Immature natural killer cell (primary cell): ENCODE measurements around the gene IGFBPL1. TPM values are rescaled to one million over a fixed set of nuclear protein-coding genes. Genes with fewer than 3 reads are reported as not detected.
A peak's percentile ranks its signal among the peaks of the same experiment; 100 is the strongest.

Experiments used
- DNase-seq, 3 donors: peaks; one replicate each; pipeline ENCODE4 v3.0.0; 2022; ENCODE audit warnings: mixed read lengths in 1 of 3
- H3K27ac Mint-ChIP-seq, 6 donors: one replicate each; pipeline ENCODE4 v1.8.0; 2020; ENCODE audit warnings: mixed read lengths in 6 of 6, mild to moderate bottlenecking in 5 of 6, inconsistent platforms in 4 of 6, moderate library complexity in 3 of 6
- H3K27me3 Mint-ChIP-seq, 3 donors: one replicate each; pipeline ENCODE4 v1.8.0; 2020 to 2021; ENCODE audit warnings: low read depth in 3 of 3, mild to moderate bottlenecking in 3 of 3, mixed read lengths in 3 of 3, moderate library complexity in 3 of 3, inconsistent platforms in 1 of 3
- H3K36me3 Mint-ChIP-seq, 3 donors: one replicate each; pipeline ENCODE4 v1.8.0; 2020; ENCODE audit warnings: mixed read lengths in 3 of 3, inconsistent platforms in 2 of 3, mild to moderate bottlenecking in 2 of 3
- H3K4me1 Mint-ChIP-seq, 2 donors: one replicate each; pipeline ENCODE4 v1.8.0; 2020; ENCODE audit warnings: inconsistent platforms in 2 of 2, mild to moderate bottlenecking in 2 of 2, mixed read lengths in 2 of 2, moderate library complexity in 1 of 2
- H3K4me3 Mint-ChIP-seq, 5 donors: one replicate each; pipeline ENCODE4 v1.8.0; 2020; ENCODE audit warnings: mild to moderate bottlenecking in 5 of 5, mixed read lengths in 5 of 5, inconsistent platforms in 3 of 5, moderate library complexity in 3 of 5
- H3K9me3 Mint-ChIP-seq, 6 donors: one replicate each; pipeline ENCODE4 v1.8.0; 2020; ENCODE audit warnings: mild to moderate bottlenecking in 6 of 6, mixed read lengths in 6 of 6, inconsistent platforms in 4 of 6, moderate library complexity in 3 of 6
- polyA plus RNA-seq, 3 donors: library from polyadenylated mRNA; unstranded; fragments of 300-500 nt; fragmentation: Illumina TruSeq; gene quantifications; one replicate each; pipeline ENCODE4 v1.2.3, GENCODE V29; 2021

The IGFBPL1 gene
- polyA plus RNA-seq, 3 donors from 2014 or later, result not detected

DNA sequence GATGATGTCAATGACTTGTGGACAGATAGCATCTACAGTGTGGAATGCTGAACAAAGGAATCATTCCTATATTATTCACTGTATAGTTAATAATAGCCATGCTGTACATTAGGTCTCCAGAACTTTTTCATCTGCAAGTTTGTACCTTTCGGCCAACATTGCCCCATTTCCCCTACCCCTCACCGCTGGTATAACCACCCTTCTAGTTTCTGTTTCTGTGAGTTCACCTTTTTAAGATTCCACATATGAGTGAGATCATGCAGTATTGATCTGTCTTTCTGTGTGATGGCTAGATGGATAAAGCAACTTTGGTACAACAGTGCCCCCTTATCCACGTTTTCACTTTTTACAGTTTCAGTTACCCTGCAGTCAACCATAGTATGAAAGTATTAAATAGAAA is 50.6 kb downstream of the IGFBPL1 start:
- DNase-seq, result no peak
- no peaks in the 10 kb centered on the region for H3K36me3 Mint-ChIP-seq
- H3K4me1 Mint-ChIP-seq, result no peaks in the 10 kb centered on the region
- H3K4me3 Mint-ChIP-seq, result no peak overlapping the region
- H3K27me3 Mint-ChIP-seq, result peaks cover 0 to 6% (median 2%) of the 10 kb centered on the region in 3 donors
- H3K27ac Mint-ChIP-seq, result no peak overlapping the region
- no peaks in the 10 kb centered on the region for H3K9me3 Mint-ChIP-seq

DNA sequence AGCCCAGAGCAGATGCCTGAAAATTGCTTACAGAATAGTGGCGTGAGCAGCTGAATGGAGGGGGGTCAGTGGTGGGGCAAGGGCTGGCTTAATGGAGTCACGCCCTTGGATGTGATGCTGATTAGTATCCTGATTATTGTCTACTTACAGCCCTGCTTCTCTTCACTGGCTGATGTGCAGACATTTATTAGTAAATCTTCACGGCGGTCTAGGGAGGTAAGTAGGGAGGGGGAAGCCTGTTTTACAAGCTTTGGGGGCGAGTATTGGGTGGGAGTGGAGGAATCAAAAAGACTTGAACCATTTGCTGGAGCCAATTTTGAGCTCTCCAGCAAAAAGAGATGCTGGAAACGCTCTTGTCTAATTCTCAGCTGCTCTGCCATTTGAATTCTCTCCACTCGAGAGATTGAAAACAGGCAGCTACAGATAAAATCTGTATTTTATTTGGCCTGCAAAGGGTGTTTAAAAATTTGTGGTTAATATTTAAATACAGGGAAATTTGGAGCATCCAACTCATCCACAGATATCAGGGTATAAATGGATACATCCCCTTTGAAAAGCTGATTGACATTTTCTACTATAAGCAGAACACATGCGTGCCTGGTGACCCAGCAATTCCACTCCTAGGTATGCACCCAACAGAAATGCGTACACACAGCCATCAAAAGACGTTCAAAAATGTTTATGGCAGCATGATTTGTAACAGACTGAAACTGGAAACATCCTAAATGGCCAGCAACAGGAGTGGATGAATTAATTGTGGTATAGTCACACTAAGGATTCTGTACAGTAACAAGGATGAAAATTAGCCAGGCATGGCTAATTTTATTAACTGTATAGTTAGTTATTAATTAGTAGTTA is 51.3 kb downstream of the IGFBPL1 start:
- Mint-ChIP-seq H3K9me3 (no peaks in the 10 kb centered on the region), H3K27ac (no peak overlapping the region), H3K4me3 (no peak overlapping the region), H3K4me1 (no peaks in the 10 kb centered on the region), H3K36me3 (no peaks in the 10 kb centered on the region), H3K27me3 (peaks cover 0 to 6% (median 2%) of the 10 kb centered on the region in 3 donors)
- no peak for DNase-seq

DNA sequence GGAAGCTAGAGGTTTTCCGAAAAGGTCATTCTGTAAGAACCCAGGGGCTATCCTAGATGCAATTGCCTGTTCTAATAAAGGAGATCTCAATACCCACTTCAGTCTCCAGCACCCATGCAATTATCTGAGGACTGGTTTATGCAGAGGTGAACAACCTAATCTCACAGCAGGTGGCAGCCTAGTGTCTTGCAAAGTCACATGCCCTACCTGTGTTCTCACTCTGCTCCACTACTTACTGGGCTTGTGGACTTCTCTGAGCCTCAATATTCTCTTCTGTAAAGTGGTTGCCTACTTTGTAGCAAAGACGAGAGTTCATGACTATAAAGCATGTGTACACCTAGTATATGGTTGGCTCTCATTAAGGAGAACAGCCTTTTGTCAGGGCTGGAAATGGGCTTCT is 52.8 kb downstream of the IGFBPL1 start:
- Mint-ChIP-seq H3K27ac (no peak overlapping the region), H3K27me3 (peaks cover 0 to 6% (median 2%) of the 10 kb centered on the region in 3 donors), H3K9me3 (no peaks in the 10 kb centered on the region), H3K4me3 (no peak overlapping the region), H3K4me1 (no peaks in the 10 kb centered on the region), H3K36me3 (no peaks in the 10 kb centered on the region)
- peak in 2 of 3 donors; percentile 11 to 12 for DNase-seq

DNA sequence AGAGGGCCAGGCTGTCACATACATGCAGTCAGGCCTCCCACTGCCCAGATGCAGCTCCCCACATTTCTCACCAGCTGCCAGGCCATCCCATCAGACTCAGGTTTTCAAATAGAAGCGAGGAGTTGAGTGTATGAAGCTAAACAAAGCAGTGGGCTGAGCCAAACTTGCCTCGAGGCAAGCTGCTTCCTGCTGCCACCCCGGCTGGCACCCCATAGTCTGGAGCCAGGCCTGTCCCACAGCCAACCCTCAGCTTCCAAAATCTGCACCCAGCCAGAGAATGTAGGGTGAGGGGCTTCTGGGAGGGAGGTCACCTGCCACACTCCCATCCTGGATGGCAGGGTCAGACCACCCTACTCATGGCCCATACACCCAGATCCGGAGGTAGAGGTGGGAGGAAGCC is 54.1 kb downstream of the IGFBPL1 start:
- Mint-ChIP-seq H3K27me3 (peaks cover 0 to 4% (median 2%) of the 10 kb centered on the region in 3 donors), H3K36me3 (no peaks in the 10 kb centered on the region), H3K4me1 (no peaks in the 10 kb centered on the region), H3K27ac (no peak overlapping the region), H3K9me3 (no peaks in the 10 kb centered on the region), H3K4me3 (no peak overlapping the region)
- DNase-seq, result no peak

DNA sequence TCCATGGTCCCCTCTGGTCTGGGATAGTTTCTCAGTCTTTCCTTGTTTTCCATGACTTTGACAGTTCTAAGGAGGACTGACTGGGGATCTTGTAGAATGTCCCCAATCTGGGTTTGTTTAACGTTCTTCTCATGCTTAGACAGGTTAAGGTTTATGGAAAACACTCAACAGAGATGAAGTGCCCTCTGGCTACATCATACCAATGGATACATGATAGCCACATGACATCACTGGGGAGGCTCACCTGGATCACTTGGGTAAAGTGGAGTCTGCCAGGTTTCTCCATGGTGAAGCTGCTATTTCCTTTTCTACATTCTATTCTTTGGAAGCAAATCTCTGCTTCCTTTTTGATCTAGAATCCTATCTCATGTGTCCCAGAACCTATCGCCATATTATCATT is 55.5 kb downstream of the IGFBPL1 start:
- H3K9me3 Mint-ChIP-seq, result no peaks in the 10 kb centered on the region
- no peak for DNase-seq
- H3K27me3 Mint-ChIP-seq, result peaks cover 0 to 4% (median 3%) of the 10 kb centered on the region in 3 donors
- H3K4me3 Mint-ChIP-seq, result no peak overlapping the region
- H3K36me3 Mint-ChIP-seq, result no peaks in the 10 kb centered on the region
- no peak overlapping the region for H3K27ac Mint-ChIP-seq
- no peaks in the 10 kb centered on the region for H3K4me1 Mint-ChIP-seq

DNA sequence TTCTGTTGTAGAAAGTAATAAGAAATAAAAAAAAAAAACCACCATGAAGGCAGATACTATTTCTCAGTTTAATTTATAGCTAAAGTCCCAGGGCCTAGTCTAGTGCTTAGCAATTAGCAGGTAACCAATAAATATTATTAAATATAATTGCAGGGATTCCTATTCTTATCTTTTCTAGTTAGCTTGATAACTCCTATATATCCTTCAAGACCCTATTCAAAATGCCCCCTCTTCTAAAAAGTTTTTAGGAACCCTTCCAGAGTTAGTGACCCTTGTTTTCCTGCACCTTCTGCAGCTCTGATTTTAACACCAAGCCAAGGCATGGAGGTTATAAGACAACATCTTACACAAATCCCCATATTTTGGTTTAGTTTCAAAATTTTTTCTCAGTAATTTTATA is 56.4 kb downstream of the IGFBPL1 start:
- H3K27ac Mint-ChIP-seq, result no peak overlapping the region
- H3K4me3 Mint-ChIP-seq, result no peak overlapping the region

DNA sequence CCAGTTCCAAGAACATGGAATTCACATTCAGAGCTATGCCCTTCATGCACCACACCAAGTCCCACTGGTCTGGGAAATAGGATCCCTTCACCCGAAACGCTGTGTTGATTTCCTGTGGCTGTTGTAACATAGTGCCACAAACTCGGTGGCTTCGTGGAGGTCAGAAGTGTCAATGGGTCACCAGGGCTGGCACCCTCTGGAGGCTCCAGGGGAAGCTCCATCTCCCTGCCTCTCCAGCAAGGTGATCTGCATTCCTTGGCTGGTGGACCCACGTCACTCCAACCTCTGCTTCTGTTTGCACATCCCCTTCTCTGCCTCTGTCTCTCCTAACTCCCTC is 60.7 kb downstream of the IGFBPL1 start:
- H3K27me3 Mint-ChIP-seq, result peaks cover 0 to 4% (median 0%) of the 10 kb centered on the region in 3 donors
- peaks cover 4 to 7% of the 10 kb centered on the region in 2 donors for H3K4me1 Mint-ChIP-seq
- no peak overlapping the region for H3K27ac Mint-ChIP-seq
- no peak for DNase-seq
- no peaks in the 10 kb centered on the region for H3K9me3 Mint-ChIP-seq
- H3K4me3 Mint-ChIP-seq, result no peak overlapping the region
- no peaks in the 10 kb centered on the region for H3K36me3 Mint-ChIP-seq

More for the DNA sequence above, 56.4 kb downstream of the IGFBPL1 start:
- no peaks in the 10 kb centered on the region for H3K36me3 Mint-ChIP-seq
- peaks cover 0 to 4% (median 3%) of the 10 kb centered on the region in 3 donors for H3K27me3 Mint-ChIP-seq
- DNase-seq, result no peak
- no peaks in the 10 kb centered on the region for H3K9me3 Mint-ChIP-seq
- H3K4me1 Mint-ChIP-seq, result peaks cover 3 to 4% of the 10 kb centered on the region in 2 donors

DNA sequence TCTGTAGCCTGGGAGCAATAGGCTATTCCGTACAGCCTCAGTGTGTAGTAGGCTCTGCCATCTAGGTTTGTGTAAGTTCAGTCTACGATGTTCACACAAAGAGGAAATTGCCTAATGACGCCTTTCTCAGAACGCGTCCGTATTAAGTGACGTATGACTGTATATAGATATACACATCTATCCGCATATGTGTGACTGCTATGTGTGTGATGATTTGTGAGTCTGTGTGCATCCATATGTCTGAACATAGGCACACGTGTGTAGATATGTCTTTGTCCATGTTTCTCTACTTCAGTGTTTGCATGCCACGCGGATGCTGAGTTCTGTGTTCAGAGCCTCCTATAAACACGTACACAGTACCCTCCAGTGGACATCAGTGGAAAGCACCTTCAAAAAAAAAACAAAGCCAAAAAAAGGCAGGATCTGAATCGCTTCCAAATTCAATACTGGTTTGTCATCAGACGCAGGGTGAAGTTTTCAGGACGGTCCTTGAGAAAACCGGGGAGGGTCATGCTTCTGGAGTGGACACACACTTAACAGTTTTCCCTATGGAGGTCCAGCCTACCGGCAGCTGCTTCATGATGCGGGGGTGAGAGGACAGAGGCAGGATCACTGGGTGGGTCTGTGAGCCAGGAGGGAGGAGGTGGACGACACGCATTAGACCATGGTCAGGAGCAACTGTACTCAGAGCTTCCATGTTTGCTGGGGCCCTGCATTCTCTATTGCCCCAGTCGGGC is 61.2 kb downstream of the IGFBPL1 start:
- H3K9me3 Mint-ChIP-seq, result no peaks in the 10 kb centered on the region
- DNase-seq, result peak; percentile 7 to 35 (median 31)
- H3K4me1 Mint-ChIP-seq, result peaks cover 4 to 7% of the 10 kb centered on the region in 2 donors
- peak overlapping the region; percentile 62 to 76 (median 73) for H3K4me3 Mint-ChIP-seq
- peak overlapping the region in 1 of 6 donors; percentile 30 for H3K27ac Mint-ChIP-seq
- H3K36me3 Mint-ChIP-seq, result no peaks in the 10 kb centered on the region
- peaks cover 0 to 4% (median 0%) of the 10 kb centered on the region in 3 donors for H3K27me3 Mint-ChIP-seq

DNA sequence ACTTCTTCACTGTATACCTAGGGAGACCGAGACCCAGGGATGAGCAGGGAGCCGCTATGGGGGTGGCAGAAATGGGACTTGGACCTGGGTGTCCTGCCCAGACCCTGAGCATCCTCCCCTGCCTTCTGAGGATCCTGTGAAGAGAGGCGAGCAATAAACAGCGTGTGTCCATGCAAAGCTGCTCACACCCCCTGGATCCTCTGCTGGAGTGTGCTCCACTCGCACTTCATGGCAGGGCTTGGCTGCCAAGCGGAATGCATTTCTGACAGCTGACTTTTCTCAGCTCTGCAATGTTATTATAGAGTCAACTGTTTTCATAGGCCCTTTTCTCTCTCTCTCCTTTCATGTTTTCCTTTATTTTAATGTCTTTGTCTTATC is 62.8 kb downstream of the IGFBPL1 start:
- no peak for DNase-seq
- H3K27ac Mint-ChIP-seq, result no peak overlapping the region
- no peaks in the 10 kb centered on the region for H3K9me3 Mint-ChIP-seq
- peaks cover 0 to 4% (median 0%) of the 10 kb centered on the region in 3 donors for H3K27me3 Mint-ChIP-seq
- no peaks in the 10 kb centered on the region for H3K36me3 Mint-ChIP-seq
- H3K4me3 Mint-ChIP-seq, result no peak overlapping the region
- peaks cover 4 to 7% of the 10 kb centered on the region in 2 donors for H3K4me1 Mint-ChIP-seq

DNA sequence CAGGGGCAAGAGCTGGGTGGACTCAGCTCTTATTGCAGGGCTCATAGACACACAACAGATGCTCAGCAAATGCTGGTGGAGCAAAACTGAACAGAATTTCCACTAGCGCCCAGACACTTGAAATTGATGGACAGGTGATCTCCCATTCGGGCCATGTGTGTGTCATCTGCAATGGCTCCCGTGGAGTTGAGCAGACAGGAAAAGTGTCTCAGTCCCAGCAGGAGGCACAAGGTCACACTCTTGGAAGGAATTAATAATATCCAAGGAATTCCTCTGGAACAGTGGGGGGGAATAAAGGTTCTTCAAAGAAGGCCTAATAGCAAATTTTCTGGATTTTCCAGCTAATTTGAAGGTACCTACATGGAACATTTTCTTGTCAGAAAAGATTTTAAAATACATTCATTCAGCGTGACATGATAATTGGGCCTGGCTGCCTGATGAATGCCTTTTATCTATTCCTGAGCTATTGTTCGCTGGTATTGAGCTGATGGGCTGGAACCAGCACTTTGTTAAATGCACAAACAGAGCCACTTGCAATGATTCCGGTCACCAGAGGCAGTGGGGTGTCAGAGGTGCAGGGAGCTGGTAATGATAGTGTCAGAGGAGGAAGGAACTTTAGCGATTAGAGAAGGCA is 63.3 kb downstream of the IGFBPL1 start:
- peaks cover 0 to 4% (median 0%) of the 10 kb centered on the region in 3 donors for H3K27me3 Mint-ChIP-seq
- H3K9me3 Mint-ChIP-seq, result no peaks in the 10 kb centered on the region
- peaks cover 4 to 7% of the 10 kb centered on the region in 2 donors for H3K4me1 Mint-ChIP-seq
- peak overlapping the region in 1 of 6 donors; percentile 34 for H3K27ac Mint-ChIP-seq
- no peaks in the 10 kb centered on the region for H3K36me3 Mint-ChIP-seq
- no peak overlapping the region for H3K4me3 Mint-ChIP-seq
- no peak for DNase-seq

DNA sequence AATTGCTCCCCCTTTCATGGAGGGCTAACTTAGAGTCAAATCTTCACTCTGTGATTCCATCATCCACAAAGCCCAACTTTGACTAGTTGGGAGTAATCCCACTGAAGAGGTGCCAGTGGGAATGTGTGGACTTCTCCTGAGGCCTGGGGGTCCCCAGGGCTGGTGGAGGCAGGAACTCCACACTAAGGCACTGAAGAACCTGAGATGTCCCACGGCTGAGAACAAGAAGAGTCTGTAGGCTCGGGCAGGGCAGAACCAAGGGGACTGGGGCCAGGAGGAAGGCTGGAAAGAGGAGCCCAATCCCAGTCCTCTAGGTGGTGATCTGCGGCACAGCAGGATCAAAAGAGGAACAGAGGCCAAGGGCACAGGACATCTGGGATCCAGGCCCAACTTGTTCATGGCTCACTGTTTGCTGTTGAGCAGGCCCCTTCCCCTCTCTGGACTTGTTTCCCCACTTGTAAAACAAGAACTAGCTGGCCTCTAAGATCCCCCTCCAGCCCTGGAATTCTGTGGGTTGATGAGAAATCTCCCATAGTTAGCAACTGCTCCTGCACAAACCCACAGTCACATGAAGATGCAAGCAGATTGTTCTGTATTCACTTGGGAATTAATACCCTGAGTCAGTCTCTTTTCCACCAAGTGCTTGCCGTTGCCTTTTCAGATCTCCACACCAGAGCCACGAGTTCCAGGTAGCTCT is 64.4 kb downstream of the IGFBPL1 start:
- H3K9me3 Mint-ChIP-seq, result no peaks in the 10 kb centered on the region
- peaks cover 0 to 3% (median 0%) of the 10 kb centered on the region in 3 donors for H3K27me3 Mint-ChIP-seq
- H3K4me3 Mint-ChIP-seq, result no peak overlapping the region
- no peaks in the 10 kb centered on the region for H3K36me3 Mint-ChIP-seq
- no peak for DNase-seq
- peaks cover 4 to 7% of the 10 kb centered on the region in 2 donors for H3K4me1 Mint-ChIP-seq
- H3K27ac Mint-ChIP-seq, result no peak overlapping the region

DNA sequence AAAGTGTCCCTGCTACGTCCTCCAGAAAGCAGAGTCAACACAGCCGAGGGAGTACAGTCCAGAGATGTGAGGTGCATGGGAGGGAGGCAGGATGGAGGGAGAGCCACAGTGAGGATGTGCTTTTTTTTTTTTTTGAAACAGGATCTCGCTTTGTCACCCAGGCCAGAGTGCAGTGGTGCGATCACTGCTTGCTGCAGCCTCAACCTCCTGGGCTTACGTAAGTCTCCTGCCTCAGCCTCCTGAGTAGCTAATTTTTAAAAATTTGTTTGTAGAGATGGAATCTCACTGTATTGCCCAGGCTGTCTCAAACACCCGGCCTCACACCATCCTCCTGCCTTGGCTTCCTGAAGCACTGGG is 65.0 kb downstream of the IGFBPL1 start:
- Mint-ChIP-seq H3K9me3 (no peaks in the 10 kb centered on the region), H3K4me1 (peaks cover 4 to 7% of the 10 kb centered on the region in 2 donors), H3K4me3 (no peak overlapping the region), H3K27ac (no peak overlapping the region), H3K27me3 (peaks cover 0 to 2% (median 0%) of the 10 kb centered on the region in 3 donors), H3K36me3 (no peaks in the 10 kb centered on the region)
- DNase-seq, result no peak

DNA sequence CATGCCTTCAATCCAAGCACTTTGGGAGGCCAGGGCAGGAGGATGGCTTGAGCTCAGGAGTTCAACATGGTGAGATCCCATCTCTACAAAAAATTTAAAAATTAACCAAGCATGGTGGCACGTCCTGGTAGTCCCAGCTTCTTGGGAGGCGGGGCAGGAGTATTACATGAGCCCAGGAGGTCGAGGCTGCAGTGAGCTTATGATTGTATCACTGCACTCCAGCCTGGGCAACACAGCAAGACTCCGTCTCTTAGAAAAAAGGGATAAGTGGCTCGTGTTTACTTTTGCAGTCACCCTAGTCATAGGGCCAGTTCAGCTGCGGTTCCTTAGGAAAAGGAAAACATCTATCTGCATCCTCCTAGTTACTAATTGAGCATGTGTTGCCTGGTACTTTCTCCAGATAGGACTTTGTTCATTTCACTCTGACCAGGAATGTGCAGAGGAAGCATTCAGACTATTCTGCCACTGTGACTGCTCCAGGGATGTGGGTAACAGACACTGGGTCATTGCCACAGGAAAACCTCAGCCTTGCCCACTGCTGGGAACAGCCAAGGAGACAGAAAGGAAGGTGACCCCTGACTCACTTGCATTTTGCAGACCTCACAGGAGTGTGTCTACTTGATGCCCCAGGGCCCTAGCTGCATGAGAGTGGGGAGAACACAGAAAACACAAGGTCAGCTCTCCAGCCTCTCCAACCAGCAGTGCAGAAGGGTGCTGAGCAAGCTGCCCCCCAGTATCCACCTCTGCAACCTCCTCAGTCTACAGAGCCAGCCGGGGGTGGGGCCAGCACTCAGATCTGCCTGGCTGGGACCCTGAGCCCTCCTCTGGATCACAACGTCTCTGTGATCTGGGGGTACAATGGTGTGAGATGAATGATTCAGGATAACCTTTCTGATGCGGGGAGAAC is 65.6 kb downstream of the IGFBPL1 start:
- peaks cover 0 to 3% (median 2%) of the 10 kb centered on the region in 3 donors for H3K27me3 Mint-ChIP-seq
- no peaks in the 10 kb centered on the region for H3K36me3 Mint-ChIP-seq
- H3K4me3 Mint-ChIP-seq, result no peak overlapping the region
- H3K9me3 Mint-ChIP-seq, result no peaks in the 10 kb centered on the region
- DNase-seq, result no peak
- H3K4me1 Mint-ChIP-seq, result peaks cover 4 to 7% of the 10 kb centered on the region in 2 donors
- H3K27ac Mint-ChIP-seq, result no peak overlapping the region
